Stimulated activated naive CD4-positive, alpha-beta T cell treated with Interleukin-2 at 50 U/mL for 16 hours (primary cell): ENCODE data around the gene LMAN1L.

Source experiments
- DNase-seq: peaks from one replicate; lab custom pipeline; 2025; lab: John Stamatoyannopoulos, UW

LMAN1L gene

DNA sequence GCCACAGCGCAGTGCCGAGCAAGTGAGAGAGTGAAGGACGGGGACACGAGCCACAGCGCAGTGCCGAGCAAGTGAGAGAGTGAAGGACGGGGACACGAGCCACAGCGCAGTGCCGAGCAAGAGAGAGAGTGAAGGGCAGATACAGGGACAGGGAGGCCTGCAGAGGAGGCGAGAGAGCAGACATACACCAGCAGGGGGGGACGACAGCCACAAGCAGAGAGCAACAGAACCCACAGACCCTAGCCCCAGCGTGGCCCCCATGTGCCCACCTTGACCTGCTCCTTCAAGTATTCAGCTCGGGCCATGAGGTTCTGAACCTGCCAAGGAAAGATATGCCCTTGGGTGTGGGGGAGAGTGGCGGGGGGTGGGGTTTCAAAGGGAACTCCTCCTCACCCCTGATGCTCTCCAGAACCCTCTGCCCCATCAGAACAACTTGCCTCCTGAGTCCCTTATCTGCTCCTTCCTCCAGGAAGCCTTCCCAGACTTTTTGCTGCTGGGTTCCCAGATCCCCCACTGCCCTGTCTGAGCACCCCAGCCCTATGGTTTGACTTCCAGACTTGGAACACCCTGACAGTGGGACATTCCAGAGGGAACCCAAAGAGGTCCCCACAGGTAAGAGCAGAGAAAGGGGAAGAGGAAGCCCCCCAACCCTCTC is 25.0 kb downstream of the LMAN1L start:
- DNase-seq, result no peak

DNA sequence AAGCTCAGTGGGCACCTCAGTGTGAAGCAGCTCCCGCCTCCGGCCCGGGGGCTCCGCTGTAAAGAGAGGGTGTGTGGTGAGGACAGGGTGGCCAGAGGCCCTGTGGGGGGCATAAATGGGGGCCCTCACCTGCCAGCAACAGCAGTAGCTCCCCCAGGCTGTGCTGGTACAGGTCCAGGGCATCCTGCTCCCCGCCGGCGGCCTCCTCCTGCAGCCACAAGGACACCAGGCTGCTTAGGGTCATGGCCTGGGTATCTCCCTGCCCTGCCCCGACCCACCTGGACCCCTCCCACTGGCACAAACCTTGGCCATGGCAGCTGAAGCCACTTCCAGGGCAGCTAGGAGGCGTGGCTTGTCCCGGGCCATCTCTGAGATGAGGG is 25.5 kb downstream of the LMAN1L start:
- no peak for DNase-seq

DNA sequence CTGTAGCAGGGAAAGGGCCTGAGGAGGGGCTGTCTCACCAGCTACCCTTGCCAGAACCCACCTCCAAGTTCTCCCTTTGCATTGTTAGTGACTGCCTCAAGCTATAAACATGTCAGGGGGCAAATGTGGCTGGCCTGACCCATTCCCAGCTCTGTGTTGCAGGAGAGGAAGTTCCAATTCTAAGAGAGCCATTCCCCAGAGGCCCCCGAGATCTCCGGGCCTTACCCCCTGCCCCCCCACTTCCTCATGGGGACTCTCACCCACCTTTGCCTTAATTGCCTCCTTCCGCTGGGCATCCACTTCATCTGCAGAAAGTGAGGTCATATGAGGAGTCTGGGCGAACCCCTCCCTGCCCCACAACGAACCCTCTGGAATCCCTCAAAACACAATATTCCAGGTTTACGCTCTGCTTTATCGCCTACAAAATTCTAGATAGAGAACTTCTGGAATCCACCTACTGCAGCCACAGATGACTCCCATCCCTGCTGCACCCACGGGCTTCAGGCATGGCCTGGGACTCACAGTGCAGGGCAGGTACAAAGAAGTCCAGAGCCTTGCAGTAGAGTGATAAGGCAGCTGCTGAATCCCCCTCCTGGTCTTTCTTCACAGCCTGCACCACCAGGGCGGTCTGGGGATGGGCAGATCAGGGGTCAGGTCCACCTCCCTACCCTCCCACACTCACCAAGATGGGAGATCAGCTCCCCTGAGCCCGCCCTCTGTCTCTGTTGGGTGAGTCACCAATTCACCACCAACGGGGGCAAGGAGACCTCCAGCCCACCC is 26.3 kb downstream of the LMAN1L start:
- DNase-seq, result no peak

DNA sequence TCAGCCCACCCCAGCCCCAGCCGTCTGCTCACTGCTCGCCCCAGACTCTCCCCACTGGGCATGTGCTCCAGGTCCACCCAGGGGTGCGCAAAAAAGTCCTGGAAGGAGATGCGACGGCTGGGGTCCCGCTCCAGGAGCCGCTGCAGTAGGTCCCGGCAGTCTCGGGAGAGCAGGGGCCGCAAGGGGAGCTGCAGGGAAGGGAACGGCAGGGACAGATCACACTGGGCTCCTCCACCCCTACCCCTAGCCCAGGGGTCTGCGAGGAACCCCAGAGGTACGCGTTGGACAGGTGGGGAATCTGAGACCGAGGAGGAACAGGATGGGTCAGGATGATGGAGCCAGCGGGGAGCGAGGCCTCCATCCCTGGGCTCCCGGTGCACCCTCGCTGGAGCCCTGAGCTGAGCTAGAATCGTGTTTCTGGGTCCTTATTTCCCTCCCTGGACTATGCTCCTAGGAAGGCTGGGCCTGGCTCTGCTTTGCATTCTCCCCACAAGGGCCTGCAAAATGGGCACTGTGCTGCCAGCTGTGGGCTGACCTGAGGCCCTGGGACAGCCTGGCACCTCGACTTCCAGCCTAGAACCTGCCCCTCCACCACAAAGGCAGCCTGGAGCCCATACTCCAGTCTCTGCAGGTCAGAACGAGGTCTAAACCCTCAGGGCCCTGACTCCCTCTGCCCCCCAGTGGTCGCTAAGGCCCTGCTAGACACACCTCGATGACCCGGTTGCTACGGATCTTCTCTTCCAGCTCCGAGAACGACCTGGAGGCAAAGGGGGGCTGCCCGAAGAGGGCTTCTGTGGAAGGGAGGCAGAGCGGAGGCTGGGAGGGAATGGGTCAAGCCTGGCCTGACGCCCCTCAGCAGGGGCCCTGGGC is 27.1 kb downstream of the LMAN1L start:
- no peak for DNase-seq

DNA sequence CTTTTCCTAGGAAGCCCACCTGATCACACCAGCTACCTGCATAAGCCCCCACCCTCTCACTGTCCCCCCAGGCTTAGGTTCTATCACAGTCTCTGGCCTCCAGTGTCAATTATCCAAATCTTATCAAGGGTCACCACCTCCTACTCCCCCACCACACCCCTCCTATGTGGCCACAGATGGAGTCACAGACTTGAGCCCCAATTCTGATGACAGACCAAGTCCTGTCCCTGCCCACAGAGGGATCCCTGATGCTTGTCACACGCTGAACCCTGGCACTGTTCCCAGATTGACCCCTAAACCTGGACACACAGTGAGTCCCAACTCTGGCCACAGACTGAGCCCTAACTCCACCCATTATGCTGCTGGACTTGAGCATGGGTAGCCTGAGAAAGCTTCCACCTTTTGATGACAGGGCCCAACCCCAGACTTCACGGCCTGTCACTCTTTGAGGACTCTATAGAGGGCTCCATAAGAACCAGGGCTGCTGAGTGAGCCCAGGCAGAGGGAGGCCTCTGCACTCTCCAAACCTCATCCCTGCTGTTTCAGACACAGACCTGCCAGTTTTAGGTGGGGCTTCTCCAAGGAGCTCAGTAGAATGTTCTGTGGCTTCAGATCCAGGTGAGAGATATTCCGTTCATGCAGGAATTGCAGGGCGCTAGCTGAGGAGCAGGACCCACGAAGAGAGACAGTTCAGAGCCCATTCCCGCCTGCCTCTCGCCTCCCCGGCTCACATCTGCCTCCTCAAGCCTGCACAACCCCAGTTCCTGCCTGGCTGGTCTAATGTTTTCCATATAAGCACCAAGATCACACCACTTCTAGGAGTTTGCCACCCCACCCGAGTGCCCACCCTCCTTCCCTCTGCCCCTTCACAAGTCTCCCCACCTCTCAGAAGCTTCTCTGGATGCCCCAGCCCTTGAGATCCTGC is 28.5 kb downstream of the LMAN1L start:
- no peak for DNase-seq

DNA sequence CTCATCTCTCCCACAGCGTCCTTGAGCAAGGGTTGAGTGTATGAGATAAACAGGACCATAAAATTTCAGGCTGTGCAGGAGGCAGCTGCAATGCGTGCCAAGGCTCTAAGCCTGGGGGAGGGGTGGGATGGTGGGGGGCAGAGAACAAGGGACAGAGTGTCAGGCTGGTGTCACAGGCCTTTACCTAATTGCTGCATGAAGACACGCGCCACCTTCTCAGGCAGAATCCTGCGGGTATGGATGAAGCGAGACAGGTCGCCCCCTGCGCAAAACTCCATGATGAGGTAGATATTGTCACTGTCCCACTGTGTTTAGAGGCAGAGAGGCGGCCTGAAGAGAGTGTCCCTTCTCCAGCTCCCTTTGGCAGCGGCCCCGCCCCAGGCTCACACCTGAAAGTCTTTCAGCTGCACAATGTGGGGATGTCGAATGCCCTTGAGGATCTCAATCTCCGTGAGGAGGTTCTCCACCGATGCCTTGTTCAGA is 29.3 kb downstream of the LMAN1L start:
- DNase-seq, result no peak

DNA sequence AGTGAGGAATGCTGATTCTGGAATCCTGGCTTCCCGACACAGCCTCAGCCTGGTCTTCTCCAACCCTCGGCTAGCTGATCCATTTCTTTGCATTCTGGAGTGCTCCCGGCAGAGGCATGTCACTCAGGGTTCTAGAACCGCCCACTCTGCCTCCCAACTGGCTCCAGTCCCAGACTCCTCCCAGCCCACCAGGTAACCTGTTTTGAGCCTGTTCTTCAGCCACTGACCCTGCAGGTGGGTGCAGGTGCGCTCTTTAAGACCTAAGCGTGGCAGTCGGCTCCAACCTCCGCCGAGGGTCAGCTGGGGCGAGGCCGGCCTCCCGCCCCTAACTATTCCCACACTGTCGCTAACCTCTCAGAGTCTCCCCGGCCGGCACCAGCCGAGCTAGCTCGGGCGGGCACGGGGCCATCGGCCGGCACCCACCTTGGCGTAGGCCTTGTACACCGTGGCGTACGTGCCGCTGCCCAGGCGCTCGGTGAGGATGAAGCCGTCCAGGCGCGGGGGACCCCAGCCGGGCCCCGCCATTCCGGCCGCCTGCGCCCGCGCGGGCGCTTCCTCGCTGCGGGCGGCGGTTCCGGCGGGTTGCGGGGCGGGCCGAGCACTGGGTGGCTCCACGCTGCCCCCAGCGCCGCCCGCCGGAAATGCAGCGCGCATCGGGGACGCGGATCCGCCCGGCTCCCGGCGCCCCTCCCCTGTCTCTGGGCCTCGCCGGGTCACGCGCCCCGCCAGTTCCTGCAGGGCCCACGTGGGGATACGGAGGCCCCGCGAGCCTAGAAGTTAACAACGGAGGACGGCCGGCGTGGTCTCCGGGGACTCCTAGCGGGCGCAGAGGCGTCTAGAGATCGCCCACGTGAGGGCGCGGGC is 30.2 kb downstream of the LMAN1L start, which contains the start of gene ULK3:
ULK3 (minus strand) TSS at position 576 of the 864 bp plus-strand sequence; CDS start at position 525, 51 bp downstream.
- peak; percentile 90 for DNase-seq

DNA sequence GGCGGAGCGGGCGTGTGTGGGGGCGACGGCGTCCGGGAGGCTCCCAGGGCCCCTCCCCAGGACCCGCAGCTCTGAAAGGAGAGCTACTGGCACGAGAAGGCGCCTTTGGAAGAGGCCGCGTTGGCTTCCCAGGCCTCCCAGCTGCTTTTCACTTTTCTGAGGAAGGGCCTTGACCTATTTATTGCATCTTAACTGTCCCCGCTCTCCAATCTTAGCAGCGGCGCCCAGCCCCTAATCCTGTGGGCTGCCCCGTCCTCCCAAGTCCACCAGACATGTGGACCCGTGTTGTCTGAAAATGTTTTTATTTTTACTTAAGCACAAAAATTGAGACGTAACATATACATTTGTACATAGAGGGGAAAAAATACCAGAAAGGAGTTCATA is 30.8 kb downstream of the LMAN1L start:
- DNase-seq, result no peak

DNA sequence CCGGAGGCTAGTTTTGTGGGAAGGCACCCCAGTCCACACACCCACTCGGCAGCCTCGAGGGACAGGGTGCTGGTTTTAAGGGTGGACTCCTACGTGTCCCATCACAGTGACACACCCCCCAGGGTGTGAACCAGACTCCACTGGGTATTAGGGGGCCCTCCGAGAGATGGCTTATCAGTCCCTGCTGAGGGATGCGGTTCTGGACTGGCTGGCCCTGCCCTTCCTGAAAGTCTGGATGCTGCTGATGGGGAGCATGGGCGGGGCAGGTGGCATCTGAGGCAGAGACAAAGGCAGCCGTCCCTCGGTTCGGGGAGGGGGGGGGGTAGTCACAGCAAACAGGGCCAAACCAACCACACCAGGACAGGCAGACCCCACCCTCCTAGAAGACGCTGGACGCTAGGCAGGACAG is 31.3 kb downstream of the LMAN1L start:
- DNase-seq, result no peak

DNA sequence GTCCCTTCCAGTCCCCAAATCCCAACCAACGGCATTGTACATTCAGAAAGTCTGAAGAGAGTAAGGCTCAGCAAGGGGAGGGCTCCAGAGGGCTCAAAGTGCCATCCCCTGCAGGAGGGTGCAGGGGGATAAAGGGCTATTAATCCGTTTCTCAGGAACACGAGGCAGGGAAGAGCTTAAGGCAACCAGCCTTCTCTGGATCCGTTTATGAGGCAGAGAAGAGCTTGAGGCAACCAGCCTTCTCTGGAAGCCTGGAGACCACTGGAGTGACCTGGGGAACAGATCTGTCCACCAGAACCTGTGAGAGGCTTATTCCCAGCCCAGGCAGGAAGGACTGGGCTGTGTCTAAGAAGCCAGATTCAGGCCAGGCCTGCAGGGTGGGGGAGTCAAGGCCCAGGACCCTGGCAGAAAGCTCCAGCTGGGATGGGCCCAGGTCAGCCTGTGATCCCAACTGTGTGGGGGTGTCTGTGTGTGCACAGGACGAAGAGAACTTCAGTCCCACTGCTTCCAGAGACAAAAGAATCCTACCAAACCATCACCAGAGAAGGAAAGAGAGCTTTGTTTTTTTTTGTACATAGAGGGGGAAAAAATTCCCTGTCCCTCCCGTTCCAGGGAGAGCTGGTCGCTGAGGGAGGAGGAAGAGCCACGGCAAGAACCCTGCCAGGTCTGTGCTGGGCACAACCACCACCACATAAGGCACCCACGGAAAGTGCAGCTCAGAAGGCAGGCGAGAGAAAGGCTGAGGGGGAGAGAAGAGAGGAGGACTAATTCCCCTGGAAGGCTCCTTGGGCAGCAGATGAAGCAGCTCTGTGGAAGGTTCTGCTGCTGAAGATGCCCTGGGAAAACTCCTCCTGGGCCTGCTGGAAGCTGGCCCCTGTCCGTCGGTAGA is 31.9 kb downstream of the LMAN1L start:
- no peak for DNase-seq

DNA sequence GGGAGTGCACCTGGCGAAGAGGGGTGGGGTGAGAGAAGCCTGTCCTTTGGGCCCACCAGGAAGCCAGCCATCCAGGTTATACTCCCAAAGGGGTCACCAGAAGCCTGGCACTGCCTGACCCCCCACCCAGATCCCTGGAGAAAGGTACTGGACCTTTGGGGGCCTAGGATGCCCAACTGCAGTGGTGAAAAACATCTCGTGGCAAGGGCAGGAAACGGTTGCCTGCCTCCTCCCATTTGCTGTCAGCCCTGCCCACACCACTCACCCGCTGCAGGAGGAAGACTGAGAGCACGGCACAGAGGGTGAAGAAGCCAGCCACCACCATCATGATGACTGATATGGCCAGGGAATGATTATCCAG is 32.6 kb downstream of the LMAN1L start:
- peak; percentile 57 for DNase-seq

DNA sequence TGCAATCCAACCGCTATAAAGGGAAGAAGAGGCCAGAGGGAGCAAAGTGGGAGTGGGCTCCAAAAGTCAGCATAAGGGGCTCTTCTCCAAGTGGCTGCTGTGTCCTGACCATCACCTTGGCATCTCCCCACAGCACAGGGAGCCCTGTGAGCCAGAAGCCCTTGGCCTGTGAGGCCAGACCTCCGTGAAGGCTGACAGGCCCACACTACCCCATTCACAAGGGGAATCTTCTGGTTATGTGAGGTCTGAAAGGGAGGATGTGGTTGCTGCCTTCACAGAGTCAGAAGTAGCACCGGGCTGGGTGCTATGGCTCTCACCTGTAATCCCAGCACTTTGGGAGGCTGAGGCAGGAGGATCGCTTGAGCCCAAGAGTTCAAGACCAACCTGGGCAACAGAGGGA is 32.9 kb downstream of the LMAN1L start:
- no peak for DNase-seq

DNA sequence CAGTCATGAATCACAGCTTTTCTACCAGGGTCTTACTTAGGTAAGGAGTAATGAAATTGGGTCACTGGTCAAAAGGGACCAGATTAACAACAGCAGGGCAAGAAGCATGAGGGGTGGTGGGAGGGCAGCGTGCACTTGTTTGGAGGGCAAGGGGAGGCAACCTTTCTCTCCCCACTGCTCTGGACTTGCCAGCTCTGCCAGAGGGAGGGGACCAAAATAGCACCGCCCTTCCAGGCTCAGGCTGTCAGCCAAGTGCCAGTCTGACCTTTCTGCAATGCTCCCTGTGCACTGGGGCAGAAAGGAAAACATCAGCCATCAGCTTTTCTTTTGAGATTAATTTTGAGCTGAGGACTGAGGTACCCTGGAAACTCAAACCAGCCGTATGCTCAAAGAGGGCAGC is 34.8 kb downstream of the LMAN1L start:
- no peak for DNase-seq

DNA sequence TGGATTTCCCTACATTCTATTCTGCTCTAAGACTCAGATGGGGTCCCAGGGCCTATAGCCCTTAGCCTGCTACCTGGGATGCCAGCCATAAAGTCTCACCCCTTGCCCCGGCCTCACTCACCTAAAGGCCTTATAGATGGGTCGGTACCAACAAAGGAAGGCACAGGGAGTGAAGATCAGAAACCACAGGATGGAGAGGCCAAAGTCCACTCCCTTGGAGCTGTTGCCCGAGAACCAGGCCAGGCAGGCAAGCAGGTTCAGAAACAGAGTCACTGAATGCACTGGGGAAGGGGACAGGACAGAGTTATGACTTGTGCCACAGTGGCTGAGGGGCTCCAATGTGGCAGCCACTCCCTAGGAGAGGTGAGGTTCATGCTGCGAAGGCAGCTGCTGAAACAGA is 37.8 kb downstream of the LMAN1L start:
- no peak for DNase-seq

DNA sequence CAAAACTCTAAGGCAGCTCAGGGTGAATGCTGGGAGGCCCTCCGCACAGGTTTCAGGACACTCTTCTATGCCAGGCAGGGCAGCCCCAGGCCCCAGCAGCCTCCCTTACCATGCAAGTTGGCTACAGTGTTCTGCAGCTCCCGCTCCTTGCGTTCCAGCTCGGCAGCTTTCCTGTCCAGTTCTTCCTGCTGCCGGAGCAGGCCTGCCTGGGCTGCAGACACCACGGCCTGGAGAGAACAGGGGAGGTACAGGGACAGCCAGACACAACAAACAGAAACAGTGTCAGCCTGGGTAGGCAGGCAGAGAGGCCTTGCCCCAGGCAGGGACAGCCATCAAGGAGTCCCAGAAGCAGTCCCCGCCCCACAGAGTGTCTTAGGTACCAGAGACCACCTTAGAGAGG is 39.3 kb downstream of the LMAN1L start:
- no peak for DNase-seq

DNA sequence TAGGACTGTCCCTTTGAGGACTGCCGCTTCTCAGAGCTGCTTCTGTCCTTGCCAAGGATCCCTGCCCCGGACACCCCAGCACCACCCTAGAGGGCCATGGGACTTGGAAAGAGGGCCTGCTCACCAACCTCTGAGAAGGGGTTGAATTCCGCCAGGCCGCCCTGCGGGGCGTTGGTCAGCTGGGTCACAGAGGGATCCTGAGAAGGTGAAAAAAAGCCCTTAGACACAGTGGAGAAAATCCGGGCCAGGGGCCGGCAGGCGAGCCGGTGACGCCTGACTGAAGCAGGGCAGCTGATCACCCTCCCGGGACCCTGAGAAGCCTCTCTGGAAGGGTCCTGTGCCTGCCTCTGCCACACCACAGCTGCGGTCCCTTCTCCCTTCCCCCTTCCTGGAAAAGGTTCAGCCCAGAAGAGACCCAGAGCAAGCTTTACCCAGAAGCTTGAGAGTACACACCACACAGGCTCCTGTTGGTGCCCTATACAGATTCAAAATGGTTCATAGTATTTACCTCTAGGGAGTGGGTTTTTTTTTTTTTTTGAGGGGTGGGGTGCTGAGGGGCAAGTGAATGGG is 41.9 kb downstream of the LMAN1L start:
- DNase-seq, result no peak

DNA sequence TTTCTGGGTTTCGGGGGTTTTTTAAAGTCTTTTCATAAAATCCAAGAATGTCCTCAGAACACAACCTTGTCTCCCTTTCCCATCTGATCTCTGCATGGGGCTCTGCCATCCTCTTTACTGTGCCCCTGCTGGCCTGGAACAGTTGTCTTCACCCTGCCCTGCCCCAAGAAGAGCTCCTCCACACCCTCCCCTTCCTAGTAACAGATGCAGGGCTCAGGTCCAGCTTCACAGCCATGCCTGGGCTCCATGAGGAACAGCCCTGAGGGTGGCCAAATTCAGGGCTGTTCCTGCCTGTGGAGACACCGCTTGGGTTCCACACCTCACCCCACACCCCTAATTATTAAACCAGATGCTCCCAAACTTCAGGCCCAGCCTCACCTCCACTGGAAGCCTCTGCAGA is 43.2 kb downstream of the LMAN1L start:
- DNase-seq, result no peak

DNA sequence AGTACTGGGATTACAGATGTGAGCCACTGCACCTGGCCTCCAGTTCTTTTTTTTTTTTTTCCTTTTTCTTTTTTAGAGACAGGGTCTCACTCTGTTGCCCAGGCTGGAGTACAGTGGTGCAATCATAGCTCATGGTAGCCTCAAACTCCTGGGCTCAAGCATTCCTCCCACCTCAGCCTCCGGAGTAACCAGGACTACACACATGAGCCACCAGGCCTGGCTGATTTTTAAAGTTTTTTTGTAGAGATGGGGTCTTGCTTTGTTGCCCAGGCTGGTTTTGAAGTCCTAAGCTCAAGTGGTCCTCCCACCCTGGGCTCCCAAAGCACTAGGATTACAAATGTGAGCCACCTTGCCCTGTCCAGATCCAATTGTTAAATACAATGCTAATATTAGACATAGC is 43.9 kb downstream of the LMAN1L start:
- no peak for DNase-seq

DNA sequence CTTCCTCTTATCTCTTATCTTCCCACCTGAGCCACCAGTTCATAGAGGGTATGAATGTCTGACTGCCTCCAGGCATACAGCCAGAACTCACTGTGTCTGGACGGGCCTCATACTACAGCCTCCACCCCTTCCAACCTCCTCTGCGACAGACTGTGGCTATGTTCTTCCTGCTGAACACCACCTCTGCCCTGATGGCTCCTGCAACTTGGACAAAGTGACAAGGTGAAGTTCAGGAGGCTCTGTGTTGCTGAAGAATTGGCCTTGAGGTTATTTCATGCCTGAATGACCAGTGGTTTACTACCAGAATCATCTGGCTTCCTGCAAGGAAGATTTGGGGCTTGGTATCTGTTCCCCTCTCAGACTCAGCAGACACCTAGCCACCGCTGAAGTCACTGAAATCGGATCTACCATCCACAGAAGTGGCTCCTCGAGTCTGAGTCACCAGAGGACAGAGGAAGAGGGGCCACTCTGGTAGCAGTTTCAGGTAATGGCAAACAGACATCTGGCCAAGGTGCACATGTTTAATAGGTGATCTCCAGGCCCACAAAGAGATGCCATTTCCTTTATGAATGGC is 44.5 kb downstream of the LMAN1L start:
- DNase-seq, result no peak
